Glutamatergic neuron (in vitro differentiated cells): Measurements from ENCODE around the gene FTHL17. TPM values are rescaled to one million over a fixed set of nuclear protein-coding genes. Genes with fewer than 3 reads are reported as not detected.

Source experiments
- DNase-seq: peaks from one replicate; pipeline ENCODE4 v3.0.0; 2022
- H3K27ac Mint-ChIP-seq: one replicate; pipeline ENCODE4 v1.8.0; 2020; ENCODE audit warnings: mild to moderate bottlenecking, mixed read lengths, inconsistent platforms; ENCODE audit not compliant: unreplicated experiment
- H3K27me3 Mint-ChIP-seq: one replicate; pipeline ENCODE4 v1.8.0; 2020; ENCODE audit warnings: mild to moderate bottlenecking, moderate library complexity, mixed read lengths, inconsistent platforms; ENCODE audit not compliant: unreplicated experiment
- H3K36me3 Mint-ChIP-seq: one replicate; pipeline ENCODE4 v1.8.0; 2020; ENCODE audit warnings: mild to moderate bottlenecking, mixed read lengths, inconsistent platforms; ENCODE audit not compliant: unreplicated experiment
- H3K4me1 Mint-ChIP-seq: one replicate; pipeline ENCODE4 v1.8.0; 2020; ENCODE audit warnings: mild to moderate bottlenecking, low read depth, mixed read lengths, inconsistent platforms; ENCODE audit not compliant: unreplicated experiment
- H3K4me3 Mint-ChIP-seq: one replicate; pipeline ENCODE4 v1.8.0; 2020; ENCODE audit warnings: mild to moderate bottlenecking, mixed read lengths, inconsistent platforms; ENCODE audit not compliant: unreplicated experiment
- H3K9me3 Mint-ChIP-seq: one replicate; pipeline ENCODE4 v1.8.0; 2020; ENCODE audit warnings: mild to moderate bottlenecking, moderate library complexity, mixed read lengths, inconsistent platforms; ENCODE audit not compliant: unreplicated experiment
- CTCF ChIP-seq: fragments of 200-600 bp; sonication (generic); IDR thresholded peaks from one replicate; pipeline ENCODE4 v1.5.0; 2021; ENCODE audit not compliant: partially characterized antibody, unreplicated experiment
- total RNA-seq: library from RNA; stranded (reverse); fragmentation: NEBNext Ultra II Directional; extraction: Animal tissue kit (Norgen Biotek cat#: 25700); gene quantifications from one replicate; pipeline ENCODE4 v1.2.1, GENCODE V29; 2021; ENCODE audit not compliant: unreplicated experiment

The FTHL17 gene
- total RNA-seq, 1 donor from 2014 or later: not detected

GRCh38 chrX:31110657-31111056, 38.8 kb upstream of the FTHL17 start:
- H3K4me3 Mint-ChIP-seq: no peak overlapping the region
- no peak for DNase-seq
- H3K4me1 Mint-ChIP-seq: no peaks in the 10 kb centered on the region
- H3K9me3 Mint-ChIP-seq: no peaks in the 10 kb centered on the region
- no peak overlapping the region for H3K27ac Mint-ChIP-seq
- no peak for TF ChIP-seq CTCF
- H3K27me3 Mint-ChIP-seq: no peaks in the 10 kb centered on the region
- H3K36me3 Mint-ChIP-seq: no peaks in the 10 kb centered on the region

GRCh38 chrX:31099536-31100090, 27.8 kb upstream of the FTHL17 start:
- Mint-ChIP-seq H3K4me3 (no peak overlapping the region), H3K36me3 (no peaks in the 10 kb centered on the region), H3K27me3 (peaks cover 1% of the 10 kb centered on the region), H3K9me3 (no peaks in the 10 kb centered on the region), H3K27ac (no peak overlapping the region), H3K4me1 (no peaks in the 10 kb centered on the region)
- no peak for DNase-seq
- no peak for TF ChIP-seq CTCF

- Mint-ChIP-seq H3K4me3 (no peak overlapping the region), H3K36me3 (no peaks in the 10 kb centered on the region), H3K9me3 (no peaks in the 10 kb centered on the region), H3K4me1 (no peaks in the 10 kb centered on the region), H3K27ac (no peak overlapping the region), H3K27me3 (peaks cover 1% of the 10 kb centered on the region)
- DNase-seq: no peak
- no peak for TF ChIP-seq CTCF
Observed at GRCh38 chrX:31098079-31098478, 26.2 kb upstream of the FTHL17 start.

- no peak for TF ChIP-seq CTCF
- peaks cover 1% of the 10 kb centered on the region for H3K27me3 Mint-ChIP-seq
- H3K9me3 Mint-ChIP-seq: no peaks in the 10 kb centered on the region
- DNase-seq: no peak
- H3K36me3 Mint-ChIP-seq: no peaks in the 10 kb centered on the region
- no peak overlapping the region for H3K27ac Mint-ChIP-seq
- no peak overlapping the region for H3K4me3 Mint-ChIP-seq
- no peaks in the 10 kb centered on the region for H3K4me1 Mint-ChIP-seq
Observed at GRCh38 chrX:31093639-31093975, 21.8 kb upstream of the FTHL17 start.

- Mint-ChIP-seq H3K4me1 (no peaks in the 10 kb centered on the region), H3K27me3 (peaks cover 1% of the 10 kb centered on the region), H3K36me3 (no peaks in the 10 kb centered on the region), H3K9me3 (no peaks in the 10 kb centered on the region), H3K27ac (no peak overlapping the region), H3K4me3 (no peak overlapping the region)
- no peak for DNase-seq
- TF ChIP-seq CTCF: no peak
Observed at GRCh38 chrX:31092970-31093638, 21.3 kb upstream of the FTHL17 start.
